Measurements from ENCODE around the gene EXOG.

EXOG gene

GRCh38 chr3:38542401-38543298 is 46.5 kb downstream of the EXOG start:
- Histone ChIP-seq H3K9ac (ENCODE audit: low read length) (no peak overlapping the region), H3K4me1 (ENCODE audit: low read length) (no peaks in the 10 kb centered on the region), H3K4me3 (ENCODE audit: low read length) (no peak overlapping the region), H3K27me3 (ENCODE audit: low read depth, low read length) (no peaks in the 10 kb centered on the region), H3K79me2 (ENCODE audit: low read length) (no peaks in the 10 kb centered on the region), H3K9me3 (ENCODE audit: insufficient read depth, low read length) (no peaks in the 10 kb centered on the region), H2AFZ (ENCODE audit: low read depth, low read length) (no peak overlapping the region), H3K4me2 (ENCODE audit: low read length) (no peak overlapping the region), H3K27ac (ENCODE audit: low read length) (no peak overlapping the region), H4K20me1 (ENCODE audit: insufficient read depth, low read length) (no peaks in the 10 kb centered on the region), H3K36me3 (replicated peaks; ENCODE audit: low read depth, low read length) (no peaks in the 10 kb centered on the region)
- TF ChIP-seq CTCF (IDR thresholded peaks at IDR 0.05; ENCODE audit: low read depth, low read length), result no peak

GRCh38 chr3:38543586-38543985 is 47.4 kb downstream of the EXOG start:
- Histone ChIP-seq H3K4me3 (ENCODE audit: low read length) (no peak overlapping the region), H4K20me1 (ENCODE audit: insufficient read depth, low read length) (no peaks in the 10 kb centered on the region), H3K9me3 (ENCODE audit: insufficient read depth, low read length) (no peaks in the 10 kb centered on the region), H3K4me2 (ENCODE audit: low read length) (no peak overlapping the region), H3K79me2 (ENCODE audit: low read length) (no peaks in the 10 kb centered on the region), H3K4me1 (ENCODE audit: low read length) (no peaks in the 10 kb centered on the region), H3K27me3 (ENCODE audit: low read depth, low read length) (peaks cover 3% of the 10 kb centered on the region; the same call in 1 of the 2 replicates), H2AFZ (ENCODE audit: low read depth, low read length) (no peak overlapping the region), H3K36me3 (replicated peaks; ENCODE audit: low read depth, low read length) (no peaks in the 10 kb centered on the region), H3K9ac (ENCODE audit: low read length) (no peak overlapping the region), H3K27ac (ENCODE audit: low read length) (no peak overlapping the region)
- no peak for TF ChIP-seq CTCF (IDR thresholded peaks at IDR 0.05; ENCODE audit: low read depth, low read length)

- Histone ChIP-seq H3K27me3 (ENCODE audit: low read depth, low read length) (peaks cover 3% of the 10 kb centered on the region; the same call in 1 of the 2 replicates), H3K9me3 (ENCODE audit: insufficient read depth, low read length) (no peaks in the 10 kb centered on the region), H3K79me2 (ENCODE audit: low read length) (no peaks in the 10 kb centered on the region), H3K4me1 (ENCODE audit: low read length) (no peaks in the 10 kb centered on the region), H3K4me2 (ENCODE audit: low read length) (no peak overlapping the region), H3K9ac (ENCODE audit: low read length) (no peak overlapping the region), H4K20me1 (ENCODE audit: insufficient read depth, low read length) (no peaks in the 10 kb centered on the region), H2AFZ (ENCODE audit: low read depth, low read length) (no peak overlapping the region), H3K36me3 (replicated peaks; ENCODE audit: low read depth, low read length) (no peaks in the 10 kb centered on the region), H3K4me3 (ENCODE audit: low read length) (no peak overlapping the region), H3K27ac (ENCODE audit: low read length) (no peak overlapping the region)
- TF ChIP-seq CTCF (IDR thresholded peaks at IDR 0.05; ENCODE audit: low read depth, low read length) (no peak), EZH2phosphoT487 (IDR thresholded peaks at IDR 0.05; ENCODE audit: low read depth) (no peak)
Observed at GRCh38 chr3:38544926-38545325, 48.8 kb downstream of the EXOG start.

- Histone ChIP-seq H3K9ac (ENCODE audit: low read length) (no peak overlapping the region), H3K4me2 (ENCODE audit: low read length) (no peak overlapping the region), H3K4me1 (ENCODE audit: low read length) (no peaks in the 10 kb centered on the region), H3K4me3 (ENCODE audit: low read length) (no peak overlapping the region), H3K36me3 (replicated peaks; ENCODE audit: low read depth, low read length) (no peaks in the 10 kb centered on the region), H3K27me3 (ENCODE audit: low read depth, low read length) (peaks cover 3% of the 10 kb centered on the region; the same call in 1 of the 2 replicates), H4K20me1 (ENCODE audit: insufficient read depth, low read length) (no peaks in the 10 kb centered on the region), H2AFZ (ENCODE audit: low read depth, low read length) (no peak overlapping the region), H3K27ac (ENCODE audit: low read length) (no peak overlapping the region), H3K9me3 (ENCODE audit: insufficient read depth, low read length) (no peaks in the 10 kb centered on the region), H3K79me2 (ENCODE audit: low read length) (no peaks in the 10 kb centered on the region)
- no peak for TF ChIP-seq CTCF (IDR thresholded peaks at IDR 0.05; ENCODE audit: low read depth, low read length)
- TF ChIP-seq EZH2phosphoT487 (IDR thresholded peaks at IDR 0.05; ENCODE audit: low read depth), result no peak
Observed at GRCh38 chr3:38545550-38545949, 49.4 kb downstream of the EXOG start.
